H9 (cell line): ENCODE results near the gene MAST4. TPM values are rescaled to one million over a fixed set of nuclear protein-coding genes. Genes with fewer than 3 reads are reported as not detected.

ENCODE experiments used
- DNase-seq: peaks from one replicate; pipeline ENCODE4 v3.0.0-alpha.2; 2017
- H2AFZ ChIP-seq: one replicate; pipeline ENCODE4 v1.6.1; 2013; ENCODE audit warnings: mild to moderate bottlenecking, low read length, control low read depth, moderate library complexity
- H2AK5ac ChIP-seq: 2 replicates; pipeline ENCODE4 v1.6.1; 2013; ENCODE audit warnings: low read length, control low read depth, mixed read lengths; ENCODE audit not compliant: insufficient read length
- H2BK120ac ChIP-seq: one replicate; pipeline ENCODE4 v1.6.1; 2013; ENCODE audit warnings: low read depth, mild to moderate bottlenecking, low read length, control low read depth, inconsistent platforms; ENCODE audit not compliant: poor library complexity, severe bottlenecking
- H2BK12ac ChIP-seq: 2 replicates; pipeline ENCODE4 v1.6.1; 2013; ENCODE audit warnings: low read length, control low read depth, mixed read lengths, low read depth; ENCODE audit not compliant: insufficient read length
- H2BK15ac ChIP-seq: 2 replicates; pipeline ENCODE4 v1.6.1; 2013; ENCODE audit warnings: low read depth, low read length, control low read depth
- H2BK20ac ChIP-seq: one replicate; pipeline ENCODE4 v1.6.1; 2013; ENCODE audit warnings: low read depth, mild to moderate bottlenecking, low read length, control low read depth, inconsistent platforms; ENCODE audit not compliant: poor library complexity, severe bottlenecking
- H2BK5ac ChIP-seq: 2 replicates; pipeline ENCODE4 v1.6.1; 2013; ENCODE audit warnings: low read length, control low read depth, mixed read lengths; ENCODE audit not compliant: insufficient read length
- H3K14ac ChIP-seq: 2 replicates; pipeline ENCODE4 v1.6.1; 2013; ENCODE audit warnings: low read length, control low read depth; ENCODE audit not compliant: insufficient read depth
- H3K18ac ChIP-seq: 2 replicates; pipeline ENCODE4 v1.6.1; 2013; ENCODE audit warnings: low read depth, mild to moderate bottlenecking, mixed read lengths, low read length, control low read depth; ENCODE audit not compliant: insufficient read length
- H3K23ac ChIP-seq: 2 replicates; pipeline ENCODE4 v1.6.1; 2013; ENCODE audit warnings: low read length, control low read depth, mixed read lengths, low read depth; ENCODE audit not compliant: insufficient read length
- H3K23me2 ChIP-seq: 2 replicates; pipeline ENCODE4 v1.6.1; 2013; ENCODE audit warnings: low read depth, mild to moderate bottlenecking, mixed read lengths, low read length, control low read depth; ENCODE audit not compliant: insufficient read length, poor library complexity, severe bottlenecking
- H3K27ac ChIP-seq: 2 replicates; pipeline ENCODE4 v1.5.1; 2013; ENCODE audit warnings: low read length, control low read depth, mixed read lengths, low read depth; ENCODE audit not compliant: insufficient read length
- H3K27me3 ChIP-seq: 2 replicates; pipeline ENCODE4 v1.6.1; 2013; ENCODE audit warnings: low read length, control low read depth, inconsistent platforms; ENCODE audit not compliant: insufficient read depth
- H3K4ac ChIP-seq: 2 replicates; pipeline ENCODE4 v1.6.1; 2013; ENCODE audit warnings: low read depth, mild to moderate bottlenecking, control low read depth, inconsistent platforms, low read length, moderate library complexity
- H3K4me1 ChIP-seq: 2 replicates; pipeline ENCODE4 v1.6.1; 2013; ENCODE audit warnings: low read length, control low read depth, inconsistent platforms; ENCODE audit not compliant: insufficient read depth
- H3K4me2 ChIP-seq: 2 replicates; pipeline ENCODE4 v1.6.1; 2013; ENCODE audit warnings: low read length, control low read depth, mixed read lengths; ENCODE audit not compliant: insufficient read length, insufficient read depth
- H3K56ac ChIP-seq: 2 replicates; pipeline ENCODE4 v1.6.1; 2013; ENCODE audit warnings: low read depth, mild to moderate bottlenecking, mixed read lengths, low read length, control low read depth; ENCODE audit not compliant: insufficient read length
- H3K79me1 ChIP-seq: 2 replicates; pipeline ENCODE4 v1.6.1; 2013; ENCODE audit warnings: low read depth, mild to moderate bottlenecking, moderate library complexity, low read length, control low read depth, inconsistent platforms; ENCODE audit not compliant: insufficient read depth, poor library complexity, severe bottlenecking
- H3K79me2 ChIP-seq: 2 replicates; pipeline ENCODE4 v1.6.1; 2013; ENCODE audit warnings: low read length, control low read depth, inconsistent platforms; ENCODE audit not compliant: insufficient read depth
- H3K9ac ChIP-seq: 2 replicates; pipeline ENCODE4 v1.6.1; 2013; ENCODE audit warnings: low read length, control low read depth, mixed read lengths; ENCODE audit not compliant: insufficient read length; ENCODE audit errors: extremely low read depth
- H3K9me3 ChIP-seq: one replicate; pipeline ENCODE4 v1.6.1; 2013; ENCODE audit warnings: low read depth, low read length, inconsistent platforms; ENCODE audit not compliant: control insufficient read depth
- H3T11ph ChIP-seq: one replicate; pipeline ENCODE4 v1.6.1; 2013; ENCODE audit warnings: mild to moderate bottlenecking, low read length, control low read depth, inconsistent platforms
- H4K20me1 ChIP-seq: one replicate; pipeline ENCODE4 v1.6.1; 2013; ENCODE audit not compliant: control insufficient read depth, insufficient read length, insufficient read depth
- H4K5ac ChIP-seq: 2 replicates; pipeline ENCODE4 v1.6.1; 2013; ENCODE audit warnings: low read depth, mild to moderate bottlenecking, mixed read lengths, low read length, control low read depth; ENCODE audit not compliant: insufficient read length
- H4K8ac ChIP-seq: replicated peaks from 2 replicates; pipeline ENCODE4 v1.6.1; 2013; ENCODE audit warnings: low read length, control low read depth, mixed read lengths, low read depth; ENCODE audit not compliant: insufficient read length
- H4K91ac ChIP-seq: 2 replicates; pipeline ENCODE4 v1.6.1; 2013; ENCODE audit warnings: low read depth, mild to moderate bottlenecking, moderate library complexity, mixed read lengths, low read length, control low read depth; ENCODE audit not compliant: insufficient read length
- H3K27ac Mint-ChIP-seq, 3 experiments: 2 replicates in 2 of 3; 3 replicates in 1 of 3; pipeline ENCODE4 v1.8.0; 2020 to 2021; ENCODE audit warnings: mixed read lengths in 3 of 3, mild to moderate bottlenecking in 1 of 3, moderate library complexity in 1 of 3
- H3K27me3 Mint-ChIP-seq: 2 replicates; pipeline ENCODE4 v1.8.0; 2021; ENCODE audit warnings: low read depth, mild to moderate bottlenecking, moderate library complexity, mixed read lengths
- H3K36me3 Mint-ChIP-seq, 3 experiments: 2 replicates in 2 of 3; 3 replicates in 1 of 3; pipeline ENCODE4 v1.8.0; 2020 to 2021; ENCODE audit warnings: low read depth in 3 of 3, mixed read lengths in 3 of 3; ENCODE audit not compliant: insufficient read depth in 1 of 3
- H3K4me1 Mint-ChIP-seq, 2 experiments: 2 replicates each; pipeline ENCODE4 v1.8.0; 2020; ENCODE audit warnings: mixed read lengths in 2 of 2
- H3K4me3 Mint-ChIP-seq, 2 experiments: 2 replicates in 1 of 2; 3 replicates in 1 of 2; pipeline ENCODE4 v1.8.0; 2020 to 2021; ENCODE audit warnings: mild to moderate bottlenecking in 2 of 2, mixed read lengths in 2 of 2, moderate library complexity in 1 of 2
- H3K9me3 Mint-ChIP-seq, 2 experiments: 2 replicates in 1 of 2; 3 replicates in 1 of 2; pipeline ENCODE4 v1.8.0; 2020; ENCODE audit warnings: mild to moderate bottlenecking in 2 of 2, mixed read lengths in 2 of 2, moderate library complexity in 1 of 2
- CTCF ChIP-seq: fragments of 200-600 bp; sonication (generic); conservative IDR thresholded peaks from 3 replicates; pipeline ENCODE4 v1.8.0; 2021; ENCODE audit warnings: antibody characterized with exemption, mild to moderate bottlenecking
- WGBS: extraction: QIAGEN DNeasy Blood & Tissue Kit; methylation state at CpG from one replicate; pipeline ENCODE4 v1.1.7; 2013; ENCODE audit warnings: missing lambda C conversion rate, low lambda C conversion rate, mixed read lengths; ENCODE audit not compliant: insufficient read length; ENCODE audit errors: extremely low coverage; 5-methylcytosine and 5-hydroxymethylcytosine counted together
- total RNA-seq: library from RNA; stranded (reverse); gene quantifications from 2 replicates; pipeline ENCODE4 v1.2.1, GENCODE V29; 2021

Gene MAST4
- total RNA-seq, 1 experiment from 2014 or later, result 3.7 TPM

- WGBS, result no CpG with 5 or more reads among the region's 2 CpGs
- Histone ChIP-seq H4K5ac (no peak overlapping the region), H3K4me1 (no peaks in the 10 kb centered on the region), H3K23me2 (no peaks in the 10 kb centered on the region), H3K79me2 (no peaks in the 10 kb centered on the region), H3K79me1 (no peaks in the 10 kb centered on the region), H2AFZ (no peak overlapping the region), H2AK5ac (no peak overlapping the region), H3K14ac (no peak overlapping the region), H3K23ac (no peak overlapping the region), H3K4me2 (no peak overlapping the region), H2BK20ac (no peak overlapping the region), H3K27ac (no peak overlapping the region), H3T11ph (no peak overlapping the region), H4K20me1 (no peaks in the 10 kb centered on the region), H2BK120ac (no peak overlapping the region), H3K4ac (no peak overlapping the region), H3K27me3 (no peaks in the 10 kb centered on the region), H2BK15ac (no peak overlapping the region), H3K56ac (no peak overlapping the region), H3K9me3 (no peaks in the 10 kb centered on the region), H3K18ac (no peak overlapping the region), H4K8ac (no peak overlapping the region), H2BK5ac (no peak overlapping the region), H4K91ac (no peak overlapping the region), H3K9ac (no peak overlapping the region), H2BK12ac (no peak overlapping the region)
- Mint-ChIP-seq H3K9me3 (no peaks in the 10 kb centered on the region), H3K27me3 (no peaks in the 10 kb centered on the region), H3K4me3 (no peak overlapping the region), H3K4me1 (no peaks in the 10 kb centered on the region), H3K36me3 (no peaks in the 10 kb centered on the region; a peak in 1 of 7 replicates), H3K27ac (no peak overlapping the region; a peak in 1 of 7 replicates)
- DNase-seq, result no peak
- TF ChIP-seq CTCF, result no peak
These were observed 429.3 kb downstream of the MAST4 start for GRCh38 chr5:67025457-67025856.
